ENCODE measurements around the gene RBM4.

RBM4 gene

DNA sequence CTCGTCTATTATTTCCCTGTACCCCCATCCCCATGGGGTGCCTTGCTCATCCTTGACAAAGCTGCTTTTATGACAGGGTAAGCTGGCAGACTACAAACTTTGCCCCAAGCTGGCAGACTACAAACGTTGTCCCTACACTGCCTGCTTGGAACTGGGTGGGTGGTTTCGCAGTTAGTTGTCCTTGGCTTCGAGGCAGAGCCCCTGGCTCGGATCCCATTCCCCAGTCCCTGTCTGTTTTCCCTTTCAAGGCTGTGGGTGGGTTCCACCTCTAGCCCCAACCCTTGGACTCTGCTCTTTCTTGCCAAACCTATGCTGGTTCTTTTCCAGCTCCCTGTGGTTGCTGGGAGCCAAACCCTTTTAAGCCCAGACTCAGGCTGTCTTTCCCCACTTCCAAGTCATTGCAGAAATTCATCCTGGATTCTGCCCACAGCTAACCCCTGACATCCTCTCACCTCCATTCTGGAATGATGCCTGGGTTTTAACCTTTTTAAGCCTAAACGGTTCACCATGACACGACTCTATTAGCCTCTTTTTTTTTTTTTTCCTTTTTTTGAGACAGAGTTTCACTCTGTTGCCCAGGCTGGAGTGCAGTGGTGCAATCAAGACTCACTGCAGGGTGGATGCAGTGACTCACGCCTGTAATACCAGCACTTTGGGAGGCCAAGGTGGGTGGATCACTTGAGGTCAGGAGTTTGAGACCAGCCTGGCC lies 31.2 kb upstream of the RBM4 start:
- Mint-ChIP-seq H3K36me3 (no peaks in the 10 kb centered on the region), H3K4me3 (no peak overlapping the region), H3K27me3 (no peaks in the 10 kb centered on the region), H3K27ac (no peak overlapping the region), H3K9me3 (no peaks in the 10 kb centered on the region), H3K4me1 (peaks cover 12% of the 10 kb centered on the region)

DNA sequence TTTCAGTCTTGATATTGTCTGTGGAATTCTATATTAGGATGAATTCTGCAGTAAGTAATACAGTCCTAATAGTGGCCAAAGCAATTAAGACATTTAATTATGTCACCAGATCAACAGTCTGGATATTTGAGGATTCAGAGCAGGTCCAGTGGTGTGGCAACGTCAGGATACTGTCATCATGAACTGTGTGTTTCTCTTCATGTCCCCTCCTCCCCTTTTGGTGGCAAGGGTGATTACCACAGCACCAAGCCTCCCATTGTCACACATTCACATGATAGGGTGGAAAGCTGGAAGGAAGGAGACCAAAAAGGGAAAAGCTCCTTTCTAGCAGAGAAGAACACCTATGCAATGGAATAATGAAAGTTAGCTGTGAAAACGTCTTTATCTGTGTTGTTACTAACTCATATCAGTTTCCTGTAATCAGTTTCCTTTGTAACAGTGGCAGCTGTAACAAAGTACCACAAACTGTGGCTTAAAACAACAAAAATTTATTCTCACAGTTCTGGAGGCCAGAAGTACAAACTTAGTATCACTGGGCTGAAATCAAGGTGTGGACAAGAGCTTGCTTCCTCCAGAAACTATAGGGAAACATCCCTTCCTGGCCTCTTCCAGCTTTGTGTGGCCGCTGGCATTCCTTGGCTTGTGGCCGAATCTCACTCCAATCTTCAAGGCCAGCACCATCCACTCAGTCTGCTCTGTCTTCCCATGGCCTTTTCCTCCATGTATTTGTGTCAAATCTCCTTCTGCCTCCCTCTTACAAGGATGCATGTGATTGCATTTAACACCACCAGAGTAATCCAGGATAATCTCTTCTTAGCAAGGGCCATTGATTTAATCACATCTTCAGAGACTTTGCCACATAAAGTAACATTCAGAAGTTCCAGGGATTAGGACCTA lies 28.5 kb upstream of the RBM4 start:
- H3K27ac Mint-ChIP-seq, result no peak overlapping the region
- H3K4me3 Mint-ChIP-seq, result no peak overlapping the region
- no peaks in the 10 kb centered on the region for H3K36me3 Mint-ChIP-seq
- no peaks in the 10 kb centered on the region for H3K9me3 Mint-ChIP-seq
- H3K27me3 Mint-ChIP-seq, result no peaks in the 10 kb centered on the region
- peaks cover 12% of the 10 kb centered on the region for H3K4me1 Mint-ChIP-seq

DNA sequence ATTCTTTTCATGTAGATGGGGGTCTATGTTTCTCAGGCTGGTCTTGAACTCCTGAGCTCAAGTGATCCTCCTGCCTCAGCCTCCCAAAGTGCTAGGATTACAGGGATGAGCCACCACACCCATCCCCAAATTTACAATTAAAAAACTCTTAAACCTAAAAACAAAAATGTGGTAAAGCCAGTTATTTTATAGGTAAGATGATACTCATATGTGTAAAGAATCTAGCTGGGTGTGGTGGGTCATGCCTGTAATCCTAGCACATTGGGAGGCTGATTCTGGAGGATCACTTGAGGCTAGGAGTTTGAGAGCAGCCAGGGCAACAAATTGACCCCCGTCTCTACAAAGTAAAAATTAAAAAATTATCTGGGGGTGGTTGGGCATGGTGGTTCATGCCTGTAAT lies 26.0 kb upstream of the RBM4 start:
- no peak overlapping the region for H3K4me3 Mint-ChIP-seq
- H3K27ac Mint-ChIP-seq, result no peak overlapping the region
- H3K4me1 Mint-ChIP-seq, result peaks cover 23% of the 10 kb centered on the region
- H3K9me3 Mint-ChIP-seq, result no peaks in the 10 kb centered on the region
- peaks cover 5% of the 10 kb centered on the region for H3K36me3 Mint-ChIP-seq
- no peaks in the 10 kb centered on the region for H3K27me3 Mint-ChIP-seq

DNA sequence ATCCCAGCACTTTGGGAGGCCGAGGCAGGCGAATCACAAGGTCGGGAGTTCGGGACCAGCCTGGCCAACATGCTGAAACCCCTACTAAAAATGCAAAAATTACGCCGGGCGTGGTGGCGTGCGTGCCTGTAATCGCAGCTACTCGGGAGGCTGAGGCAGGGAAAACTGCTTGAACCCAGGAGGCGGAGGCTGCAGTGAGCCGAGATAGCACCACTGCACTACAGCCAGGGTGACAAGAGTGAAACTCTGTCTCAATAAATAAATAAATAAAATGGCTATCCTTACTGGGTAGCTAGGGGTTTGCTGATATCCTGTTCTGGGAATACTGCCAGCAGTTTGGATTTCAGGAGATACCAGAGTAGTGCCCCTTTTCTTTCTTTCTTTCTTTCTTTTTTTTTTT lies 24.4 kb upstream of the RBM4 start:
- Mint-ChIP-seq H3K27ac (no peak overlapping the region), H3K36me3 (peaks cover 20% of the 10 kb centered on the region), H3K4me3 (no peak overlapping the region), H3K9me3 (no peaks in the 10 kb centered on the region), H3K4me1 (peaks cover 36% of the 10 kb centered on the region), H3K27me3 (no peaks in the 10 kb centered on the region)

DNA sequence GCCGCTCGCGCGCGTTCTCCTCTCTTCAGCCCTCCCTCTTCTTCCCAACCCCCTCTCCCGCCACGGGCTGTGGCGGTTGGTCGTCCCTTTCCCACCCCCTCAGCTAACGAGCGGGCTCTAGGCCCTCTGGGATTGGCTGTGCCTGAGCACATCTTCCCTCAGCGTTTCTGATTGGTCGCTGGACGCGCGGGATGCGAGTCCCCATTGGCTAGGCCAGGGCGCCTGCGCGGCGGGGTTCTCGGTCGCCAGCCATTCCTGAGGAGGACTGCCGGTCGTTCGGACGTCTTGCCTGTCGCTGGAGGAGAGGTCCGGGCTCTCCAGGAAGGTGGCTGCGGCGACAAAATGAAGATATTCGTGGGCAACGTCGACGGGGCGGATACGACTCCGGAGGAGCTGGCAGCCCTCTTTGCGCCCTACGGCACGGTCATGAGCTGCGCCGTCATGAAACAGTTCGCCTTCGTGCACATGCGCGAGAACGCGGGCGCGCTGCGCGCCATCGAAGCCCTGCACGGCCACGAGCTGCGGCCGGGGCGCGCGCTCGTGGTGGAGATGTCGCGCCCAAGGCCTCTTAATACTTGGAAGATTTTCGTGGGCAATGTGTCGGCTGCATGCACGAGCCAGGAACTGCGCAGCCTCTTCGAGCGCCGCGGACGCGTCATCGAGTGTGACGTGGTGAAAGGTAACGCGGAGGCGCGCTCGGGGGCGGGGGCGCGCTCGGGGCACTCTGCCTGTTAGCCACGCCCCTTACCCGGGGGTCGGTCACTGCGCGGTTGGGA lies 21.9 kb upstream of the RBM4 start, which contains the start of gene RBM14:
Gene RBM14 (plus strand): TSS at position 252 of the 776 bp plus-strand sequence. CDS start 91 bp downstream, at position 343.
- no peaks in the 10 kb centered on the region for H3K9me3 Mint-ChIP-seq
- peak within 1 kb of the TSS; percentile 98 for H3K4me3 Mint-ChIP-seq
- H3K4me1 Mint-ChIP-seq, result peaks cover 40% of the 10 kb centered on the region
- H3K27me3 Mint-ChIP-seq, result no peaks in the 10 kb centered on the region
- H3K36me3 Mint-ChIP-seq, result peaks cover 26% of the 10 kb centered on the region
- H3K27ac Mint-ChIP-seq, result peak within 1 kb of the TSS; percentile 99

DNA sequence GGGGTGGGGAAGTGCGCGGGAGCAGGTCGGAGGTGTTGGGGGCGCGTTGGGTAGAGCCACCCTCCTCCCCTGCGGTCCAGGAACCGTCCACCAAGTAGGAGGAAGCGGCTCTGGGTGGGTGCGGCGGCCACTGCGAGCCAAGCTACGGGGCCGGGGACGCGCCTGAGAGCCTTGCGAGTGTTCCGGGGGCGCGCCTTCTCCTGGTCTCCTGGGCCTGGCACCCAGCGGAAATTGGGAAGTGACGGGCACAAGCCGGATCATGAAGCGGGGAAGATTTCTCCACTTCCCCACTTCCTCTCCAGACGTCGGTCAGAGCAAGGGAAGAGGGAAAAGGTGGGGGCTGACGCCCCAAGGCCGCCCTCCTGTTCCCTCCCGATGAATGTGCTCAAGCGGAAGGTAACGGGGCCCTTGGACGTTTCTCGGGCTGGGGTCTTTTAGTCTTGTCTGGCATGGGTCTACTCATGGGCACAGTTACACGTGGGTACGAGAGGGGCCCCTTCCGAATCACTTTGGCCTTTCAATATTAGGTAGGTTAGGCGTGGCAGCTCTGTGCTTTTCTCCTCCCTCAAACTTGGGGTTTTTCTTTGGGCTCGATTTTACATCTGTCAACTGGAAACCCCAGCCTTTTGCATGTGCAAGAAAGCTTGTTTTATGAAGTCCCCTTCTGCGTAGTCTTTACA lies 21.2 kb upstream of the RBM4 start:
- H3K9me3 Mint-ChIP-seq, result no peaks in the 10 kb centered on the region
- no peaks in the 10 kb centered on the region for H3K27me3 Mint-ChIP-seq
- H3K36me3 Mint-ChIP-seq, result peaks cover 26% of the 10 kb centered on the region
- peaks cover 46% of the 10 kb centered on the region for H3K4me1 Mint-ChIP-seq
- H3K27ac Mint-ChIP-seq, result peak overlapping the region; percentile 99
- H3K4me3 Mint-ChIP-seq, result peak overlapping the region; percentile 98

DNA sequence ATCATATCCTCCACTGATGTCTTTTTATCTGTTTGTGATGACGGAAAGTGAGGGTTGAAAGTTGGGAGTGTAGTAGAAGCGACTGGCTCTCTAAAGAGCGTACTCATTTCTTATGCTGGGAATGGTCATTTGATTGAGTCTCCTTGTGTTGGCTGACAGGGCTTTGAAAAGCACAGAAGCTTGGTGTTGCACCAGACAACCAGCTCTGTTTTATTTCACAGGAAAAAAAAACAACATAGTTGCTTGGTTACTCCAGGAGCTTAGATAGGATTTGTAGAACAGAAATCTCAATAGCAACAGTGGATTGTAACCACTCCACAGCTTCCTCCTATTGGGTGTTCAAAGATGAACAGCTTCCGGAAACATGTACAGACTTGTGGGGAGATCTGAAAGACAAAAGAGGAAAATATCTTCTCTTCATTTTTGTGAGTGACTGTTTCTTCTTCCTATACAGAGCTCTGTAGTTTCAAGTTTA lies 19.4 kb upstream of the RBM4 start:
- peaks cover 36% of the 10 kb centered on the region for H3K36me3 Mint-ChIP-seq
- peak overlapping the region; percentile 98 for H3K4me3 Mint-ChIP-seq
- no peaks in the 10 kb centered on the region for H3K9me3 Mint-ChIP-seq
- peak overlapping the region; percentile 85 for H3K27ac Mint-ChIP-seq
- peaks cover 64% of the 10 kb centered on the region for H3K4me1 Mint-ChIP-seq
- no peaks in the 10 kb centered on the region for H3K27me3 Mint-ChIP-seq

DNA sequence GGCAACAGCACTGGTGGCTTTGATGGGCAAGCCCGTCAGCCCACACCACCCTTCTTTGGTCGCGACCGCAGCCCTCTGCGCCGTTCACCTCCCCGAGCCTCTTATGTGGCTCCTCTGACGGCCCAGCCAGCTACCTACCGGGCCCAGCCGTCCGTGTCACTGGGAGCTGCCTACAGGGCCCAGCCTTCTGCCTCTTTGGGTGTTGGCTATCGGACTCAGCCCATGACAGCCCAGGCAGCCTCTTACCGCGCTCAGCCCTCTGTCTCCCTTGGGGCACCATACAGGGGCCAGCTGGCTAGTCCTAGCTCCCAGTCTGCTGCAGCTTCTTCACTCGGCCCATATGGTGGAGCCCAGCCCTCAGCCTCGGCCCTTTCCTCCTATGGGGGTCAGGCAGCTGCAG lies 14.1 kb upstream of the RBM4 start:
- no peaks in the 10 kb centered on the region for H3K27me3 Mint-ChIP-seq
- H3K36me3 Mint-ChIP-seq, result peaks cover 24% of the 10 kb centered on the region
- peaks cover 78% of the 10 kb centered on the region for H3K4me1 Mint-ChIP-seq
- H3K27ac Mint-ChIP-seq, result no peak overlapping the region
- H3K9me3 Mint-ChIP-seq, result no peaks in the 10 kb centered on the region
- H3K4me3 Mint-ChIP-seq, result no peak overlapping the region

DNA sequence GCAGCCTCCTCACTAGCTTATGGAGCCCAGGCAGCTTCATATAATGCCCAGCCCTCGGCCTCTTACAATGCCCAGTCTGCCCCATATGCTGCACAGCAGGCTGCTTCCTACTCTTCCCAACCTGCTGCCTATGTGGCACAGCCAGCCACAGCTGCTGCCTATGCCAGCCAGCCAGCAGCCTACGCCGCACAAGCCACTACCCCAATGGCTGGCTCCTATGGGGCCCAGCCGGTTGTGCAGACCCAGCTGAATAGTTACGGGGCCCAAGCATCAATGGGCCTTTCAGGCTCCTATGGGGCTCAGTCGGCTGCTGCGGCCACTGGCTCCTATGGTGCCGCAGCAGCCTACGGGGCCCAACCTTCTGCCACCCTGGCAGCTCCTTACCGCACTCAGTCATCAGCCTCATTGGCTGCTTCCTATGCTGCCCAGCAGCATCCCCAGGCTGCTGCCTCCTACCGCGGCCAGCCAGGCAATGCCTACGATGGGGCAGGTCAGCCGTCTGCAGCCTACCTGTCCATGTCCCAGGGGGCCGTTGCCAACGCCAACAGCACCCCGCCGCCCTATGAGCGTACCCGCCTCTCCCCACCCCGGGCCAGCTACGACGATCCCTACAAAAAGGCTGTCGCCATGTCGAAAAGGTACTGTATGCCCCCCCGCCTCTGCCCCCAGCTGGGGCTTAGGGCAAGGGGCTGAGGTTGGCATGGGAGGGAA lies 13.3 kb upstream of the RBM4 start:
- Mint-ChIP-seq H3K36me3 (peaks cover 23% of the 10 kb centered on the region), H3K4me3 (no peak overlapping the region), H3K27ac (no peak overlapping the region), H3K27me3 (no peaks in the 10 kb centered on the region), H3K4me1 (peaks cover 79% of the 10 kb centered on the region), H3K9me3 (no peaks in the 10 kb centered on the region)

DNA sequence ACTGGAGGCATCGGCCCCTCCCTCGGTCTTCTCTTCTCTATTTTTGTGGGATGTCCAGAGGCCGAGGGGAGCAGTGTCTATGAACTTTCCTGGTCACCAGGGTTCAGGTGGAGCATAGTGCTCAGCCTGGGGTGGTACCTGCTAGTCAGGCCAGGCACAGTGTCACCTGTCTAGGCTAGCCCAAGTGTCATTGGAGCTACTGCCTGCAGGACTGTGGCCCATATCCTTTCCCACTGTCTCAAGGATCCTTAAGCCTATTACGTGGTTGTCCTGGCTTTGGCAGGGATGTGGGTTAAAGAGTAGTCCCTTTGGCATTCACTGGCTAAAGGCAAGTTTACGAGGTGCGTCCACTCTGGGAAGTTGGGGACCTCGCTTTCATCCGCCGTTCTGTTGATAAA lies 12.8 kb upstream of the RBM4 start:
- Mint-ChIP-seq H3K4me3 (no peak overlapping the region), H3K36me3 (peaks cover 23% of the 10 kb centered on the region), H3K9me3 (no peaks in the 10 kb centered on the region), H3K27ac (no peak overlapping the region), H3K27me3 (no peaks in the 10 kb centered on the region), H3K4me1 (peaks cover 81% of the 10 kb centered on the region)

DNA sequence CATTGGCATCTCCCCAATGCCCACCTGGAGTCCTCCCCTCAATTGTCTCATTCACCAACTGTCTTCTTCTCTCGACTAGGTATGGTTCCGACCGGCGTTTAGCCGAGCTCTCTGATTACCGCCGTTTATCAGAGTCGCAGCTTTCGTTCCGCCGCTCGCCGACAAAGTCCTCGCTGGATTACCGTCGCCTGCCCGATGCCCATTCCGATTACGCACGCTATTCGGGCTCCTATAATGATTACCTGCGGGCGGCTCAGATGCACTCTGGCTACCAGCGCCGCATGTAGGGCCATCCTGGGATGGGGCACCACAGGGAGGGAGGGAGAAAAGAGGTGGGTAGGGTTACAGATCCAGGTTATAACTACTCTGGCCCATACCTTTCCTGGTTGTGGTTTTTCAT lies 12.1 kb upstream of the RBM4 start:
- Mint-ChIP-seq H3K4me3 (no peak overlapping the region), H3K27ac (no peak overlapping the region), H3K9me3 (no peaks in the 10 kb centered on the region), H3K27me3 (no peaks in the 10 kb centered on the region), H3K36me3 (peaks cover 23% of the 10 kb centered on the region), H3K4me1 (peaks cover 76% of the 10 kb centered on the region)

DNA sequence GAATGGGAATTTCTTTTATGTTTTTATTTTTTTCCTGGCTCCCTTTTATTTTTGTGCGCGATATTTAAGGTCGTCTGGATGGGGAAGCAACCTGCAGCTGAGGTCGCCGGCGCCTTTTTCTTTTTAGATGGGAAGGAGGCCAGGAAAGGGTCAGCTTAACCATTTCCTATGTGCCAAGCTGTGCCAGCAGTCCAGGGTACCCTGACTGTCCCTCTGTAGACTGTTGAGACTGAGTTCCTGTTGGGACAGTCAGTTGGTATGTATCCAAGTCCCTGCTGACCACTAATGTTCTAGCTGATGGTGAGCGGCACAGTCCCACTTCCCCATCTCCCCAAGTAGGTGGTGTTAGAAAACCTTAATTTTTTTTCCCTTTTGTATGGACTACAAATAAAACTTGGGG lies 11.6 kb upstream of the RBM4 start:
- peaks cover 24% of the 10 kb centered on the region for H3K36me3 Mint-ChIP-seq

DNA sequence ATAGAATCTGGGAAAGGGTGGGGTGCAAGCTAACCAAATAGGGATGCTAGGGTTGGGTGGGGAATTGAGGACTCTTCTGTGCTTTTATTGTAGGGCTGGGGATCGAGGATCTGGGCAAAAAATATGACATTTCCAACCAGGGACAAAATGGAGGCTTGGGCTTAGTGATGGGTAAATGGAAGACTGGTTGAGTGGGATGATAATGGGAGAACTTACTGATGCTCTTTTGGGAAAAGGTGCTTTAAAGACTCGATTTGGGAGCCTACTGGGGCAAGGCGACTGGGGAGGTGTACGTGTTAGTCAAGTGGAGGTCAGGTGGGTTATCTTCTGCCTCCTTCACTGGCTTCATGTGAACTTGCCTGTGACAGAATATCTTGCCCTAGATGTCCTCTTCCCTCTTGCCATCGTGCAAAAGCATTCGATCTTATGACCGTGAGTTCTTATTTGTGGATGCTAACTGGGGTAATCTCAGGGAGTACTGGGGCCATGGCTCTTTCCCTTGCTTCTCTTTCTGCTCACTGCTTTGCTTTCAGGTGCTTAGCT lies 10.4 kb upstream of the RBM4 start:
- Mint-ChIP-seq H3K9me3 (no peaks in the 10 kb centered on the region), H3K36me3 (peaks cover 25% of the 10 kb centered on the region), H3K27me3 (no peaks in the 10 kb centered on the region), H3K4me1 (peaks cover 65% of the 10 kb centered on the region), H3K27ac (no peak overlapping the region), H3K4me3 (no peak overlapping the region)

More for the DNA sequence above, 11.6 kb upstream of the RBM4 start:
- H3K27me3 Mint-ChIP-seq, result no peaks in the 10 kb centered on the region
- H3K27ac Mint-ChIP-seq, result no peak overlapping the region
- no peak overlapping the region for H3K4me3 Mint-ChIP-seq
- H3K9me3 Mint-ChIP-seq, result no peaks in the 10 kb centered on the region
- H3K4me1 Mint-ChIP-seq, result peaks cover 73% of the 10 kb centered on the region

DNA sequence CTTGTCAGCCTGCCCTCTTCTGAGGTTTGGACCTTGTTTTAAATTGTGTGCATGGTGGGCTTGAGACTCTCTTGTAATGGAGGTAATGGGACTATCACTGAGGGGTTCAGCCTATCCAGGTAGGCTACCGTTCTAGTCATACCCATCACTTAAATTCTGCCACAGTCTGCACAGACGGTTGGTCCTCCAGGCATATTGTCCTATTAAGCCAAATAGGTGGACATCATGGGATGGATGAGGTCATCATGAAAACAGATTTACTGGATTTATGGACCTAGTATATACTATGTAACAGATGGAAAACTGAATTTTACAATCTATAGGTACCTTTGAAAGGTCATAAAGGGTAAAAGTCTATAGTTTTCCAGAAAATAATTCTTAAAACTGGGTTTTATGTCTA lies 9.1 kb upstream of the RBM4 start:
- Mint-ChIP-seq H3K27me3 (no peaks in the 10 kb centered on the region), H3K4me1 (peaks cover 58% of the 10 kb centered on the region), H3K4me3 (no peak overlapping the region), H3K36me3 (peaks cover 17% of the 10 kb centered on the region), H3K9me3 (no peaks in the 10 kb centered on the region), H3K27ac (no peak overlapping the region)
